RWPE1 (cell line): ENCODE data around the gene BCAN.

ENCODE experiments used
- CTCF ChIA-PET: fragments of 350-600 bp; sonication (Branson Sonifier 250); formaldehyde crosslinking; extraction: SDS; loops from one replicate; lab custom pipeline; 2021; lab: Yijun Ruan, JAX
- POLR2A ChIA-PET: fragments of 400-600 bp; formaldehyde crosslinking; extraction: SDS; loops from one replicate; lab custom pipeline; 2020; ENCODE audit warnings: antibody characterized with exemption; ENCODE audit not compliant: low non-redundant PET; lab: Yijun Ruan, JAX
- DNase-seq: peaks from one replicate; pipeline ENCODE4 v3.0.0; 2012; ENCODE audit warnings: low spot score
- H3K27ac ChIP-seq: fragments of 450-650 bp; 2 replicates; pipeline ENCODE4 v1.5.1; 2017
- TF ChIP-seq, protein P1 (sequence below): fragments of 450-650 bp; conservative IDR thresholded peaks from 2 replicates; pipeline ENCODE4 v1.5.1; 2017; ENCODE audit warnings: low read depth, mild to moderate bottlenecking

BCAN gene

DNA sequence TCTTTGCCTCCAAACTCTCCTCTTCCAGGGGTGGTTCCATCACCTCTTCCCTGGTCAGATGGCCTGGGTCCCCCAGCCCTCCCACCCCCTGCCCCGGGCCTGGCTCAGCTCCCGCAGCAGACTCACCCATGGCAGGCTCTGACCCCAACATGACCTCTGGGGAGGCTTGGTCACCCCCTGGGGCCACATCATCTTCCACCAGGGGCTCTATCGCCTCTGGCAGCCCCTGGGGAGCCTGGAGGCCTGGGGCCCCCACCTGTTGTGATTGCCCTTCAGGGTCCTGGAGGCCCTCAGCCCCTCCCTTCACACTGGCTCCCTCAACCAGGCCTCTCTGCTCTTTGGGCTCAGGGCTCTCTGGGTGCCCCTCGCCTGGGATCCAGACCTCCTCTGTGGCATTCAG is 28.9 kb downstream of the BCAN start:
- no peak for DNase-seq
- H3K27ac ChIP-seq: no peak overlapping the region
- TF ChIP-seq, protein P1, sequence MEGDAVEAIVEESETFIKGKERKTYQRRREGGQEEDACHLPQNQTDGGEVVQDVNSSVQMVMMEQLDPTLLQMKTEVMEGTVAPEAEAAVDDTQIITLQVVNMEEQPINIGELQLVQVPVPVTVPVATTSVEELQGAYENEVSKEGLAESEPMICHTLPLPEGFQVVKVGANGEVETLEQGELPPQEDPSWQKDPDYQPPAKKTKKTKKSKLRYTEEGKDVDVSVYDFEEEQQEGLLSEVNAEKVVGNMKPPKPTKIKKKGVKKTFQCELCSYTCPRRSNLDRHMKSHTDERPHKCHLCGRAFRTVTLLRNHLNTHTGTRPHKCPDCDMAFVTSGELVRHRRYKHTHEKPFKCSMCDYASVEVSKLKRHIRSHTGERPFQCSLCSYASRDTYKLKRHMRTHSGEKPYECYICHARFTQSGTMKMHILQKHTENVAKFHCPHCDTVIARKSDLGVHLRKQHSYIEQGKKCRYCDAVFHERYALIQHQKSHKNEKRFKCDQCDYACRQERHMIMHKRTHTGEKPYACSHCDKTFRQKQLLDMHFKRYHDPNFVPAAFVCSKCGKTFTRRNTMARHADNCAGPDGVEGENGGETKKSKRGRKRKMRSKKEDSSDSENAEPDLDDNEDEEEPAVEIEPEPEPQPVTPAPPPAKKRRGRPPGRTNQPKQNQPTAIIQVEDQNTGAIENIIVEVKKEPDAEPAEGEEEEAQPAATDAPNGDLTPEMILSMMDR: no peak
- ChIA-PET CTCF (interaction anchor here (0.6 to 1.0 kb wide), 3 partner anchors 27 to 219 kb away, joined by 3 to 6 read pairs (median 3); no protein-coding TSS in a partner anchor), POLR2A (no interaction called here)

DNA sequence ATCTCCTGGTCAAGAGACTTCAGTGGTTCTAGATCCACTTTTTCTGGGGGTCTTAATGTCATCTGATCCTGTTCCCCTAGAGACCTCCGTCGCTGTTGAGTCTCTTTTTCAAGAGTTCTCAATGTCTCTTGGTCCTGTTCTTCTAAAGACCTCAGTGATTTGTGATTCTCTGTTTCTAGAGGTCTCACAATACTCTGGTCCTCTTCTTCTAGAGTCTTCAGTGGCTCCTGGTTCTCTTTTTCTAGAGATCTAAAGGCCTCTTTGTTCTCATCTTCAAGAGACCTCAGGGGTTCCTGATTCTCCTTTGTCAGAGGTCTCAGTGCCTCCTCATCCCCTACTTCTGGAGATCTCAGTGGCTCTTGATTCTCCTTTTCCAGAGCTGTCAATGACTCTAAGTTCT is 29.9 kb downstream of the BCAN start:
- no peak for DNase-seq
- POLR2A ChIA-PET: no interaction called here
- H3K27ac ChIP-seq: no peak overlapping the region
- CTCF ChIA-PET: interaction anchor here (0.7 to 1.0 kb wide), 2 partner anchors 18 to 218 kb away, joined by 3 to 4 read pairs; no protein-coding TSS in a partner anchor
- TF ChIP-seq, protein P1: no peak

- ChIA-PET POLR2A (no interaction called here), CTCF (interaction anchor here (0.8 to 1.0 kb wide), 2 partner anchors 12 to 14 kb away, joined by 3 read pairs; no protein-coding TSS in a partner anchor)
- H3K27ac ChIP-seq: no peak overlapping the region
- no peak for DNase-seq
- TF ChIP-seq, protein P1: no peak
Measured at GRCh38 chr1:156673387-156674121, 31.6 kb downstream of the BCAN start.

- POLR2A ChIA-PET: no interaction called here
- TF ChIP-seq, protein P1: no peak
- CTCF ChIA-PET: interaction anchor here (0.6 to 3.9 kb wide), 5 partner anchors 14 to 144 kb away, joined by 3 to 19 read pairs (median 3); no protein-coding TSS in a partner anchor
- DNase-seq: no peak
- no peak overlapping the region for H3K27ac ChIP-seq
Measured at GRCh38 chr1:156675210-156676113, 33.5 kb downstream of the BCAN start.

GRCh38 chr1:156676114-156676819 is 34.4 kb downstream of the BCAN start:
- no peak overlapping the region for H3K27ac ChIP-seq
- ChIA-PET CTCF (interaction anchor here (0.6 to 3.9 kb wide), 7 partner anchors 16 to 145 kb away, joined by 3 to 19 read pairs (median 5); partner anchors contain the start of gene CRABP2), POLR2A (no interaction called here)
- TF ChIP-seq, protein P1: no peak
- no peak for DNase-seq
